Muscle of leg (tissue), 11 donors: ENCODE data around the gene ITPR1. TPM values are rescaled to one million over a fixed set of nuclear protein-coding genes. Genes with fewer than 3 reads are reported as not detected.

ENCODE experiments used
- DNase-seq: peaks from one replicate; pipeline ENCODE4 v3.0.0; 2013
- H3K27ac ChIP-seq: one replicate; pipeline ENCODE4 v1.5.1; 2013; ENCODE audit warnings: mild to moderate bottlenecking, low read length, control low read depth
- H3K27me3 ChIP-seq: one replicate; pipeline ENCODE4 v1.6.1; 2013; ENCODE audit warnings: low read length; ENCODE audit not compliant: control insufficient read depth, insufficient read depth
- H3K36me3 ChIP-seq: one replicate; pipeline ENCODE4 v1.6.1; 2013; ENCODE audit warnings: low read length; ENCODE audit not compliant: control insufficient read depth, insufficient read depth
- H3K4me1 ChIP-seq: one replicate; pipeline ENCODE4 v1.6.1; 2013; ENCODE audit warnings: low read length; ENCODE audit not compliant: control insufficient read depth, insufficient read depth
- H3K4me3 ChIP-seq: one replicate; pipeline ENCODE4 v1.5.1; 2013; ENCODE audit warnings: low read length, control low read depth
- H3K9me3 ChIP-seq: replicated peaks from 2 replicates; pipeline ENCODE4 v1.6.1; 2013; ENCODE audit warnings: low read depth, low read length; ENCODE audit not compliant: control insufficient read depth
- WGBS: methylation state at CpG from one replicate; pipeline ENCODE4 v1.1.5; 2013; ENCODE audit warnings: missing lambda C conversion rate; ENCODE audit not compliant: insufficient coverage; 5-methylcytosine and 5-hydroxymethylcytosine counted together
- polyA plus RNA-seq, 8 donors: library from polyadenylated mRNA; unstranded; fragments of 120-200 nt; gene quantifications; one replicate each; pipeline versions ENCODE4 v1.2.1 to v1.2.3, GENCODE V29; 2013; ENCODE audit warnings: inconsistent platforms in 1 of 8, low replicate concordance in 1 of 8; ENCODE audit not compliant: insufficient read length in 8 of 8, insufficient read depth in 1 of 8
- total RNA-seq: library from RNA; stranded (reverse); fragments of 120-200 nt; gene quantifications from one replicate; pipeline ENCODE4 v1.2.4, GENCODE V29; 2013

ITPR1 gene
- total and polyA plus RNA-seq, 9 donors, result 15.4 to 34.4 (median 20.5) TPM

DNA sequence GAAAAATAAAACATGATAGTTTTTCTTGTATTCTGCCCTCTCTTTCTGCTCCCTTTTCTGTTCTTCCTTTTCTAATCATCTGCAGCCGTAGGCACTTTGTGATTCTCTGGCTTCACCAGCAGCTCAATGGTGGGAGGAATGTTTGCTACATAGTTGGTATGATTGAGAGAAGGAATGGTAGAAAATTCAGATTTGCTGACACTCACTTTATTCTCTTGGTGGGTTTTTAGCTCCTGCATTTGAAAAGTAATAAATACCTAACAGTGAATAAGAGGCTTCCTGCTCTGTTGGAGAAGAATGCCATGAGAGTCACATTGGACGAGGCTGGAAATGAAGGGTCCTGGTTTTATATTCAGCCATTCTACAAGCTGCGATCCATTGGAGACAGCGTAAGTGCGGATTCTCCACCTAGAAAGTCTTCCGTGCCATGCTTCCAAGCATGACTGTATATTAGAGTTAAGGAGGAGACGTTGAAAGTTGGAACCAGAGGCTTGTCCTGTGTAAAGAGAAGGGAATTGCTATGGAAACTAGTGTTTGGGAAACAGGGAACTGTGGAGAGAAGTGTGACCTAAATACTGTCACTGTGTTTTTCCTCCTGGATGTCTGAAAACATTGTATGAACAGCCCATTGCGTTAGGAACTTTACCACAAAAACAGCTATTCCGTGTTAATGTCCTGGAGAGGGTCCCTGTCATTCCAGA is 148.9 kb downstream of the ITPR1 start:
- Histone ChIP-seq H3K4me3 (no peak overlapping the region), H3K9me3 (no peaks in the 10 kb centered on the region), H3K27me3 (no peaks in the 10 kb centered on the region), H3K36me3 (peaks cover 17% of the 10 kb centered on the region), H3K27ac (no peak overlapping the region), H3K4me1 (no peaks in the 10 kb centered on the region)
- WGBS, result 80% methylated on average over 4 of the region's 9 CpGs
- DNase-seq, result peak; percentile 57

DNA sequence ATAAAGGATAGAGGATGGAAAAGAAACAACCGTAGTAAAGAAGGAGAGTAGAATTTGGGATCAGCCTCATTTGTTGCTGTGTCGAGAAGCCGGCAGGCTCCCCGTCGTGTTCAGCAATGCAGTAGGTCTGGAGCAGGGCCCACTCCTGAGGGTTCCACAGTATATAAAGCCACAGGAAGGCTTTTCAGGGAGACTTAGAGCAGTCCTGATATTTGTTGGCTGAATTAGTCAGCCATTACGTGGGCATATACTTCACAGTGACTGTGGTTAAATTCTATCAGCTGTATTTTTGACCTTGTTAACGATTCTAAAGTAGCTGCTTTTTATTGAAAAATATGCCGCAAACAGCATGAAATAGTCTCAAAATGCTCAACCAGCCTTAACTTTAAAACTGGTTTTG is 149.5 kb downstream of the ITPR1 start:
- no peaks in the 10 kb centered on the region for H3K27me3 ChIP-seq
- no peaks in the 10 kb centered on the region for H3K4me1 ChIP-seq
- DNase-seq, result no peak
- 96% methylated on average over 4 of the region's 8 CpGs for WGBS
- H3K36me3 ChIP-seq, result peaks cover 17% of the 10 kb centered on the region
- H3K27ac ChIP-seq, result no peak overlapping the region
- H3K9me3 ChIP-seq, result no peaks in the 10 kb centered on the region
- H3K4me3 ChIP-seq, result no peak overlapping the region

DNA sequence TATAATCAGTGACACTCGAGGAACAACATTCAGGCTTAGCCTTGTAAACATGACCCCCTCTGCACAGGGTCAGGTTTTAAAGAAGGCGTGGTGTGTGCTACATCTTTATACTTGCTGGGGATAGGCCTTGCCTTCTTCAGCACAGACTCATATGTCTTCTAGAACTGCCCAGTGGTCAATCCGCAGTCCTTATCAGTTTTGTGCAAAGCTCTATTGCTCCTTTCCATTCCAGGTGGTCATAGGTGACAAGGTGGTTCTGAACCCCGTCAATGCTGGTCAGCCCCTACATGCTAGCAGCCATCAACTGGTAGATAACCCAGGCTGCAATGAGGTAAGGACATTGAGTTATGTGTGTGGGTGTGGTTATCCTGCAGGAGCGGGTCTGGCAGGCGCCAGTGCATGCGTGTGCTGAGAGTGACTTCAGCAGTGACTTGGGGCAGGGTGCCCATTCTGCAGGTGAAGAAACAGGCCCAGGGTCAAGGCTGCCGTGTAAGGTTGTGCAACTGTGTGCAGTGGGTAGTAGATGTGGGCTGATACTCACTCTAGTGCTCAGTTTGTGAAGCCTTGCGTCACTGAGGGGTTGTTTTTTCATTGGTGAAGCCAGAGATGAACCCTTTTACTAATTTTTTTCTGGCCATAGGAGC is 150.9 kb downstream of the ITPR1 start:
- WGBS, result 85% methylated on average over 6 of the region's 9 CpGs
- no peaks in the 10 kb centered on the region for H3K4me1 ChIP-seq
- H3K27ac ChIP-seq, result no peak overlapping the region
- H3K4me3 ChIP-seq, result no peak overlapping the region
- H3K36me3 ChIP-seq, result peaks cover 17% of the 10 kb centered on the region
- no peaks in the 10 kb centered on the region for H3K9me3 ChIP-seq
- H3K27me3 ChIP-seq, result no peaks in the 10 kb centered on the region
- no peak for DNase-seq

DNA sequence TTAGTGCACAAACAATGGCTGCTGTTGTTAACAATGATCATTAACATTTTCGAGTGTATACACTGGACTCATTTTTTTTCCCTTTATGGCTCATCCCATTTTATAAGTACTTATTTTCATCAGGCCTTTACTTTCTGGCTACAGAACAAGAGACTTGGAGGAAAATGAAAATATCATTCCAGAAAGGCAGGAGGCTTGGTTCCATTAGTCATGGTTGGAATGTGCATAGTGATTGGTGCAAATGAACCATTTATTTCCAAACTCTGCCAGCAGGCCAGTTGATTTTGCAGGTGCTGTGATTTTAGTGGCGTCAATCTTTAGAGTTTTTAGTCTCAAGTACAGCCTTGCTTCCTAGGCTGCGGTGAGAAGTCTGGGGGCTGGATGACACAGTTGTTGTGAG is 151.8 kb downstream of the ITPR1 start:
- no peaks in the 10 kb centered on the region for H3K9me3 ChIP-seq
- H3K4me1 ChIP-seq, result no peaks in the 10 kb centered on the region
- no peak overlapping the region for H3K4me3 ChIP-seq
- H3K27me3 ChIP-seq, result no peaks in the 10 kb centered on the region
- H3K27ac ChIP-seq, result no peak overlapping the region
- peak; percentile 68 for DNase-seq
- H3K36me3 ChIP-seq, result peaks cover 14% of the 10 kb centered on the region
- WGBS, result 58% methylated on average over 2 of the region's 3 CpGs

- H3K9me3 ChIP-seq, result no peaks in the 10 kb centered on the region
- no CpG with 5 or more reads among the region's 6 CpGs for WGBS
- no peak for DNase-seq
- no peak overlapping the region for H3K4me3 ChIP-seq
- peaks cover 14% of the 10 kb centered on the region for H3K36me3 ChIP-seq
- H3K27me3 ChIP-seq, result no peaks in the 10 kb centered on the region
- H3K4me1 ChIP-seq, result no peaks in the 10 kb centered on the region
- H3K27ac ChIP-seq, result no peak overlapping the region
These were observed 152.3 kb downstream of the ITPR1 start for GRCh38 chr3:4645468-4645867.

DNA sequence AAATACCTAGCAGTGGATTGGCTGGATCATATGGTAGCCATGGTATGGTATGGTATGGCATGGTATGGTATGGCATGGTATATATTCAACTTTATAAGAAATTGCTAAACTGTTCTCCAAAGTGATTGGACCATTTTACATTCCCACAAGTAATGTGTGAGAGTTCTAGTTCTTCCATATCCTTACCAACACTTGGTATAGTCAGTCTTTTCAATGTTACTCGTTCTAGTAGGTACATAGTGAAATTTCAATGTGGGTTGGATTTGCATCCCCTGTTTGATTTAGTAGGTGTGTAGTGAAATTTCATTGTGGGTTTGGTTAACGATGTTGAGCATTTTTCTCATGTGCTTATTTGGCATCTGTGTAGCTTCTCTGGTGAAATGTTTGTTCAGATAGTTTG is 154.3 kb downstream of the ITPR1 start:
- Histone ChIP-seq H3K36me3 (peaks cover 11% of the 10 kb centered on the region), H3K27ac (no peak overlapping the region), H3K4me1 (no peaks in the 10 kb centered on the region), H3K27me3 (no peaks in the 10 kb centered on the region), H3K9me3 (no peaks in the 10 kb centered on the region), H3K4me3 (no peak overlapping the region)
- WGBS, result no CpG with 5 or more reads among the region's 2 CpGs
- DNase-seq, result no peak

GRCh38 chr3:4655145-4656045 is 162.2 kb downstream of the ITPR1 start:
- Histone ChIP-seq H3K27ac (no peak overlapping the region), H3K4me3 (no peak overlapping the region), H3K36me3 (peaks cover 5% of the 10 kb centered on the region), H3K27me3 (no peaks in the 10 kb centered on the region), H3K4me1 (peaks cover 8% of the 10 kb centered on the region), H3K9me3 (no peaks in the 10 kb centered on the region)
- 31% methylated on average over 2 of the region's 17 CpGs for WGBS
- DNase-seq, result no peak

DNA sequence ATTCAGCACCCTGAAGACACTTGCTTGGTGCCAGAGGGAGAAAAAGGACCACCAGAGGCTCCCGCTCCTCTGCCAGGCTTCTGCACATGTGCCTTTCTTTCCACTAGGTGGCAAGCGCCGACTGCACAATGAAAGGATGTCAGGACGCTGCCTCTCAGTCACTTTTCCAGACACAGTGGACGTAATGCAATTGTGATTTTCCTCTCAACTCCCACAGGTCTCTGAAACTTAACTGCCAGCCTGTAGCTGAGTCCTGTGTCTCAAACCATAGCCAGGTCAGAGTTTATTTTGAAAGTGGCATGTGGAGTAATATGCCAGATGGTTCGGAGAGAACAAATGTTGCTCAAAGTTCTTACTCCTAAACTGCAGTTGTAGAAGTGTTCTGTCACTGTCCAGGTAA is 162.9 kb downstream of the ITPR1 start:
- Histone ChIP-seq H3K36me3 (peaks cover 5% of the 10 kb centered on the region), H3K27me3 (no peaks in the 10 kb centered on the region), H3K4me3 (no peak overlapping the region), H3K9me3 (no peaks in the 10 kb centered on the region), H3K4me1 (peaks cover 8% of the 10 kb centered on the region), H3K27ac (peak overlapping the region; percentile 50)
- 18% methylated on average over 5 of the region's 6 CpGs for WGBS
- peak; percentile 83 for DNase-seq

DNA sequence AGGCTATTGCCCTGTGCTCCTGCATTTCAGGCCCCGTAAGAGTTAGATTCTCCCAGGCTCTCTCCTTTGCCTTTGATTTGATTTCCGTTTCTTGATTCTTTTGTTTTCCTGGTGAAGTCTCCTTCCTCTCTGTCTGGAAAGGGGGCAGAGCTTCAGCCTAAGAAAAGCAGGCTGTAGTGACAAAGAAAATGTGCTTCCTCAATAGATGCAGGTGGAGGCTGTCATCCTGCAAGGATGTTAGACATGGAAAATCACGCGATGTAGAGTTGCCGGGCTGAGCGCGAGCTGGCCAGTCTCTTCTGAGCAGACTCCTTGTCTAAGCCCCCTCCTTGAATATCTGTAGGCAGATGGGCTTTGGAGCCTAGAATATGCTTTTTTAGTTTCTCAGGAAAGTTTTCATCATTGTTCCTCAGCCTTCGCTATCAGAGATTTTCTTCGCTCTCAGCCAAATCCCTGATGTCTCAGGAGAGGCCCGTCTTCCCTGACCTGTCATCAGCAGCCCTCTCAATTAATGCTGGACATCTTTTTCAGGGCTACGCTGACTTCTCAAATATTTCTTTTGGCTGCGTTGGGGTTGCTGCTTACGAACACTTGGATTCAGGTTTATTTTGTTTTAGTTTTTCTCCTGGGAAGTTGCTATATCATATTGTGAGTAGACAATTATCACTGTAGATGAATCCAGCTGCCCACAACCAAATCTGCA is 163.6 kb downstream of the ITPR1 start:
- Histone ChIP-seq H3K27me3 (no peaks in the 10 kb centered on the region), H3K4me3 (no peak overlapping the region), H3K27ac (peak overlapping the region; percentile 47), H3K9me3 (no peaks in the 10 kb centered on the region), H3K36me3 (peaks cover 5% of the 10 kb centered on the region), H3K4me1 (peaks cover 8% of the 10 kb centered on the region)
- peak; percentile 65 for DNase-seq
- 47% methylated on average over 4 of the region's 13 CpGs for WGBS
